Breast epithelium (tissue), 3 donors: ENCODE measurements around the gene RNASE7.

Experiments used
- POLR2AphosphoS5 ChIP-seq, 3 donors: sonication (generic); formaldehyde crosslinking; IDR thresholded peaks; one replicate each; pipeline ENCODE4 v1.6.1; 2017; ENCODE audit warnings: antibody characterized with exemption in 3 of 3
- TF ChIP-seq, protein P1 (sequence below), 3 donors: fragments of 450-650 bp; IDR thresholded peaks; one replicate each; pipeline ENCODE4 v1.5.1; 2016 to 2017; ENCODE audit warnings: antibody characterized with exemption in 3 of 3, mild to moderate bottlenecking in 3 of 3, moderate library complexity in 3 of 3

DNA sequence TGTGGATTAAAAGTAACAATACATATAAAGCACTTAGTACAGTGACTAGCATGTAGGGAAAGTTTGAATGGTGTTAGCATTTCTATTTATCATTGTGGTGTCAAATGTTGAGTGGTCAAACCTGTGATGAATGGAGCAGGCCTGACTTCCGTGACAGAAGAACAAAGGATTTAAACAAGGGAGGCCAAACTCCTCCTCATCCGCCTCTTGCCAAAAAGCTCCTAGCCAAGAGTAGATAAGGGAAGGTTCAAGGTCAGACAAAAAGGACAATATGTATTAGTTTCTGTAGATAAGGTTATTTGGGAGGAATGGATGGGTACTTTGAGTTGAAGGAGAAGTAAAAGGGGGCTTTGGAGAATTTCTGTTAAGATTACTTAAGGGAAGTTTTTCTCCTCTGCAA lies 6.5 kb downstream of the RNASE7 start:
- TF ChIP-seq, protein P1, sequence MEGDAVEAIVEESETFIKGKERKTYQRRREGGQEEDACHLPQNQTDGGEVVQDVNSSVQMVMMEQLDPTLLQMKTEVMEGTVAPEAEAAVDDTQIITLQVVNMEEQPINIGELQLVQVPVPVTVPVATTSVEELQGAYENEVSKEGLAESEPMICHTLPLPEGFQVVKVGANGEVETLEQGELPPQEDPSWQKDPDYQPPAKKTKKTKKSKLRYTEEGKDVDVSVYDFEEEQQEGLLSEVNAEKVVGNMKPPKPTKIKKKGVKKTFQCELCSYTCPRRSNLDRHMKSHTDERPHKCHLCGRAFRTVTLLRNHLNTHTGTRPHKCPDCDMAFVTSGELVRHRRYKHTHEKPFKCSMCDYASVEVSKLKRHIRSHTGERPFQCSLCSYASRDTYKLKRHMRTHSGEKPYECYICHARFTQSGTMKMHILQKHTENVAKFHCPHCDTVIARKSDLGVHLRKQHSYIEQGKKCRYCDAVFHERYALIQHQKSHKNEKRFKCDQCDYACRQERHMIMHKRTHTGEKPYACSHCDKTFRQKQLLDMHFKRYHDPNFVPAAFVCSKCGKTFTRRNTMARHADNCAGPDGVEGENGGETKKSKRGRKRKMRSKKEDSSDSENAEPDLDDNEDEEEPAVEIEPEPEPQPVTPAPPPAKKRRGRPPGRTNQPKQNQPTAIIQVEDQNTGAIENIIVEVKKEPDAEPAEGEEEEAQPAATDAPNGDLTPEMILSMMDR (IDR thresholded peaks at IDR 0.05): no peak
- no peak for TF ChIP-seq POLR2AphosphoS5 (IDR thresholded peaks at IDR 0.05)
